ENCODE measurements around the gene ZNF724.
"Not testable (repeated sequence)": the region's sequence is repeated elsewhere in the genome, so short reads cannot be mapped to it uniquely, and the experiment has no call there.

Gene ZNF724

GRCh38 chr19:23249911-23250649 lies at the start of gene ZNF724:
Gene ZNF724, minus strand, starts transcription at chr19:23250394. Its CDS starts 152 bp downstream, at chr19:23250242.
- DNase-seq (ENCODE audit: low spot score), result peak; percentile 88
- peak; percentile 92 for FAIRE-seq

- FAIRE-seq (no peak), DNase-seq (ENCODE audit: low spot score) (no peak)
Observed at GRCh38 chr19:23294141-23294540, 43.9 kb upstream of the ZNF724 start.

GRCh38 chr19:23289966-23290365 lies 39.8 kb upstream of the ZNF724 start:
- not testable (repeated sequence) for FAIRE-seq; DNase-seq (ENCODE audit: low spot score)

- DNase-seq (ENCODE audit: low spot score) (no peak), FAIRE-seq (no peak)
Observed at GRCh38 chr19:23287620-23288019, 37.4 kb upstream of the ZNF724 start.

- FAIRE-seq (no peak), DNase-seq (ENCODE audit: low spot score) (no peak)
Observed at GRCh38 chr19:23286477-23286876, 36.3 kb upstream of the ZNF724 start.

- FAIRE-seq, result no peak
Observed at GRCh38 chr19:23285948-23286347, 35.8 kb upstream of the ZNF724 start.

GRCh38 chr19:23285326-23285725 lies 35.1 kb upstream of the ZNF724 start:
- FAIRE-seq; DNase-seq (ENCODE audit: low spot score): not testable (repeated sequence)

More at GRCh38 chr19:23285948-23286347, 35.8 kb upstream of the ZNF724 start:
- DNase-seq (ENCODE audit: low spot score), result no peak

GRCh38 chr19:23283925-23284324 lies 33.7 kb upstream of the ZNF724 start:
- no peak for DNase-seq (ENCODE audit: low spot score)
- FAIRE-seq, result no peak

GRCh38 chr19:23281663-23282276 lies 31.6 kb upstream of the ZNF724 start:
- FAIRE-seq (no peak), DNase-seq (ENCODE audit: low spot score) (no peak)

GRCh38 chr19:23278118-23278517 lies 27.9 kb upstream of the ZNF724 start:
- DNase-seq (ENCODE audit: low spot score); FAIRE-seq: not testable (repeated sequence)

- peak; percentile 63 for DNase-seq (ENCODE audit: low spot score)
- peak; percentile 54 for FAIRE-seq
Observed at GRCh38 chr19:23273590-23274412, 23.6 kb upstream of the ZNF724 start.

- FAIRE-seq (no peak), DNase-seq (ENCODE audit: low spot score) (no peak)
Observed at GRCh38 chr19:23273022-23273589, 22.9 kb upstream of the ZNF724 start.

- DNase-seq (ENCODE audit: low spot score) (no peak), FAIRE-seq (no peak)
Observed at GRCh38 chr19:23263870-23264590, 13.8 kb upstream of the ZNF724 start.

GRCh38 chr19:23263396-23263795 lies 13.2 kb upstream of the ZNF724 start:
- FAIRE-seq, result no peak

GRCh38 chr19:23262920-23263319 lies 12.7 kb upstream of the ZNF724 start:
- no peak for FAIRE-seq

More at GRCh38 chr19:23263396-23263795, 13.2 kb upstream of the ZNF724 start:
- DNase-seq (ENCODE audit: low spot score), result no peak

GRCh38 chr19:23261496-23262020 lies 11.4 kb upstream of the ZNF724 start:
- FAIRE-seq, result no peak
- DNase-seq (ENCODE audit: low spot score), result no peak

More at GRCh38 chr19:23262920-23263319, 12.7 kb upstream of the ZNF724 start:
- DNase-seq (ENCODE audit: low spot score), result no peak

- FAIRE-seq (no peak), DNase-seq (ENCODE audit: low spot score) (no peak)
Observed at GRCh38 chr19:23260956-23261355, 10.8 kb upstream of the ZNF724 start.

- DNase-seq (ENCODE audit: low spot score), result no peak
- no peak for FAIRE-seq
Observed at GRCh38 chr19:23259961-23260360, 9.8 kb upstream of the ZNF724 start.

- FAIRE-seq, result no peak
Observed at GRCh38 chr19:23255700-23256099, 5.5 kb upstream of the ZNF724 start.

GRCh38 chr19:23254141-23254910 lies 4.1 kb upstream of the ZNF724 start:
- FAIRE-seq (no peak), DNase-seq (ENCODE audit: low spot score) (no peak)

More at GRCh38 chr19:23255700-23256099, 5.5 kb upstream of the ZNF724 start:
- no peak for DNase-seq (ENCODE audit: low spot score)

Measured in RCC 7860 (cell line).